NCI-H2171 (cell line): ENCODE data around the gene FLG.
"Not testable (repeated sequence)": the region's sequence is repeated elsewhere in the genome, so short reads cannot be mapped to it uniquely, and the experiment has no call there.

Experiments
- DNase-seq: peaks from one replicate; lab custom pipeline; 2025; lab: John Stamatoyannopoulos, UW

Gene FLG

GRCh38 chr1:152256394-152256793, 68.6 kb downstream of the FLG start:
- DNase-seq, result not testable (repeated sequence)
